Mesenteric fat pad (tissue), 1 donor: ENCODE results near the gene LBR. TPM values are rescaled to one million over a fixed set of nuclear protein-coding genes. Genes with fewer than 3 reads are reported as not detected.
"Not testable (repeated sequence)": the region's sequence is repeated elsewhere in the genome, so short reads cannot be mapped to it uniquely, and the experiment has no call there.

Source experiments
- DNase-seq: peaks from one replicate; pipeline ENCODE4 v3.0.0-alpha.2; 2020; ENCODE audit warnings: low spot score
- total RNA-seq: library from RNA; stranded (reverse); fragmentation: NEBNext Ultra II Directional; extraction: Animal tissue kit (Norgen Biotek cat#: 25700); gene quantifications from one replicate; pipeline ENCODE4 v1.2.1, GENCODE V29; 2021
- donor health status: DM: yes; HTN: yes; CAD: no.

Gene LBR
- total RNA-seq, 1 donor from 2014 or later: 55.3 TPM

DNA sequence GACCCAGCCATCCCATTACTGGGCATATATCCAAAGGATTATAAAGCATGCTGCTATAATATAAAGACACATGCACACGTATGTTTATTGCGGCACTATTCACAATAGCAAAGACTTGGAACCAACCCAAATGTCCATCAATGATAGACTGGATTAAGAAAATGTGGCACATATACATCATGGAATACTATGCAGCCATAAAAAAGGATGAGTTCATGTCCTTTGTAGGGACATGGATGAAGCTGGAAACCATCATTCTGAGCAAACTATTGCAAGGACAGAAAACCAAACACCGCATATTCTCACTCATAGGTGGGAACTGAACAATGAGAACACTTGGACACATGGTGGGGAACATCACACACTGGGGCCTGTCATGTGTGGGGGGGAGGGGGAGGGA is 41.0 kb downstream of the LBR start:
- not testable (repeated sequence) for DNase-seq

DNA sequence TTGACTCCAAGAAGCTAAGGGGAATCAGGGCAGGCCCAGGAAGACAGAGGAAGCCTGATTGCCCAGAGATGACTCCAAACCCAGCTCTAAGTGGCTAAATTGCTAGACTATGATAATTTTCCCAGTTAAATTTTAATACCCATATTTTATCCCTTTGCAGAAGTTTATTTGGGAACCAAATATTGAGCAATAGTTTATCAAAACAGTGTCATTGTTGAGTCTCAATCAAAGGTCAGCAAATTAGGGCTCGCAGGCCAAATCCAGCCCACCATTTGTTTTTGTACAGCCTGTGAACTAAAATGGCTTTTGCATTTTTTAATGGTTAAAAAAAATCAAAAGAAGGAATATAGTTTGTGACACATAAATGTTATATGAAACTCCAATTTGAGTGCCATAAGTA is 47.1 kb downstream of the LBR start:
- no peak for DNase-seq

DNA sequence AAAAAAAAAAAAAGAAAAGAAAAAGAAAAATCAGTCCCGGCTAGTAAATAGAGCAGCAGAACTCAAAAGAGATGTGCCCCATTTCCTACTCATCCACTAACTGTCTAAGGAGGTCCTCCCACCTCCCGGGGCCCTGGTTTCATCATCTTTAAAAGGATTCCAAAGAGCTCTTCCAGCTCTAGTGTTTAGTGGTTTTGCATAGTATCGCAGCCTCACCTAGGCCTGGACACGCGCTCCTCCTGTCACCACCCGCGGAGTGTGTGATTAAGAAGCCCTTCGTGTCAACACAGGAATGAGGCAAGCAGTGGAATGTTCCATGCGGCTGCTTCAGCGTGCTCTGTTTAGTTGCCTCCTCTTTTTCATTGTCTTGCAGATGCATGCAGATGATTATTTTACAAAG is 49.0 kb downstream of the LBR start:
- no peak for DNase-seq

DNA sequence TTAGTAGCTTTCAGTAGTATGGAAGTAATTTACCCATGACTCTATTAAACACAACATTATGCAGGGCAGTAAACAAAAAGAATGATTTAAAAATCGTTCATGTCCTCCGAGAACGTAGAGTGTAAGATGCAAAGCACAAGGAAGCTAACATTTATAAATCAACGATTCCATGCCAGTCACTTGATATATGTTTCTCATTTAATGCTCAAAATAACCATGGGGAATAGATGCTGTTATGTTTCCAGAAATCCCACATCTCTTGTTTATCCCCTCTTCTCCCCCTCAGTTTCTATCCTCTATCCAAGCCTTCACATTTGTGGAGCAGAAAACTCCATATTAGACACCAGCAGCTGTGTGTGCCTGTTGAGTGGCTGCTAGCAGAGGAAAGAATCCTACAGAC is 52.8 kb downstream of the LBR start:
- DNase-seq: no peak

DNA sequence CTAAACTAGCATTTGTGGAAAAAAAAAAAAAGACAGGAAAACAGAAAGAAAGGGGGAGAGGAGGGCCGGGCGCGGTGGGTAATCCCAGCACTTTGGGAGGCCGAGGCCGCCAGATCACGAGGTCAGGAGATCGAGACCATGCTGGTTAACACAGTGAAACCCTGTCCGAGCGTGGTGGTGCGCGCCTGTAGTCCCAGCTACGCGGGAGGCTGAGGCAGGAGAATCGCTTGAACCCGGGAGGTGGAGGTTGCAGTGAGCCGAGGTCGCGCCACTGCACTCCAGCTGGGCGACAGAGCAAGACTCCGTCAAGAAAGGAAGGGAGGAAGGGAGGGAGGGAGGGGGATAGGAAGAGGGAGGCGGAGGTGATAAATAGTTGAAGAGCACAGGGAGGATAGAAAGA is 54.7 kb downstream of the LBR start:
- no peak for DNase-seq

DNA sequence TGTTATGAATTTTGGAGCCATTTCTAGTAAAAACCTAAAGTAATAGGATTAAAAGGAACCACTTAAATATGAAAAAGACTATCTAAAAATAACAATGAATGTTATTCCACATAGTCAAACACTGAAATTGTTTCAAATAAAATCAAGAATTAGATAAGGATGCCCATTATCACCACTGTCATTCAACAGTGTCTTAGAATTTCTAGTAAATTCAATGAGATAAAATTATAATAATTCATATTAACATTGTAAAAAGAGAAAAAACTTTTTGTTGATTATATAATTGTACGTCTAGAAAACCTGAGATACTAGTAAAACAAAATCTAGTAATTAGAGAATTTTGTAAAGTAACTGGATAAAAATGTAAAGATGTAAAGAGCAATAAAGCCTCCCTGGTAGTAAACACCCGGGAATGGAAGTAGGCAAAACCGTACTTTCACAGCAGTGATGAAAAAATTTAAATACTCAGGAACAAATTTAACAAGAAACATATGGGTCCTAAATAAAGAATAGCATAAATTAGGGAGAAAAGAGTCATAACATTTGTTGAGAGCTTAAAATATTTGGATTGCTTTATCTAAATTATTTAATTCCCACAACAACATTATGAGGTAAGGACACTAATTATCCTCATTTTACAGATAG is 56.4 kb downstream of the LBR start:
- no peak for DNase-seq

DNA sequence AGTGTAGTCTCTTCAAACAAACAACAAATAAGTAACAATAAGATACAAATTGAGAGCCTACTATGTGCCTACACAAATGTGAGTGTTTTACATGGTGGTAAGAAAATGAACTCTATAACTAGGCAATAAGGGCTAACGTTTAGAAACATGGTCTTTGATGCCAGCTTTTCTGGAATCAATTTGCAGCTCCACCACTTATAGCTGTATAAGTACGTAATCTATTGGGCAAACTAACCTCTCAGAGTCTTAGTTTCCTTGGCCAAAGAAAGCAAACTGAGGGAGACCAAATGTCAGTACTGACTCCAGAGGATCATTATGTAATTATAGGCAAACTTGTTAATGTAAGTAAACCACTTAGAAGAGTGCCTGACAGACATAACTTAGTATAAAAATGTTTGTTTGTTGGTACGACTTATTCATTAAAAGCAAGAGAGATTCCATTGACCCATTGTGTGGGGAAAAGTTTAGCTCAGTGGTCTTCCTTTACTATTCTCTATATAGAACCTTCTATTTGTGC is 59.7 kb downstream of the LBR start:
- no peak for DNase-seq

DNA sequence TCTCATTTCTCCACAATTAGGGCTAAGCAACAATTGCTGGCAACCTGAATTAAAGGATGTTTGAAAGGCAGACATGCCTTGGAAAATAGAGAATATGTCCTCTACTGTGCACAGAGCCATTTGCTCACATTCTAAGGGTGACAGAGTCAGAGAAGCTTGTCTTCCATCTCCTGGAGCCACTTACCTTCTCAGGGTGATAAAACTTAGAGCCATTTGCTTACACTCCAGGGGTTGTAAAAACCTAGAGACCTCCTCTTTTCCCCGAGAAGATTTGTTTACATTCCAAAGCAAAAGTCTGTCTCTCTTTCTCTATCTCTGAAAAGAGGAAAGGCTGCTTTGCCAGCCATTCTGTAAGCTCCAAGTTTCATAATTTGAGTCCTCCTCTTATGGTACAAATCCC is 61.3 kb downstream of the LBR start:
- no peak for DNase-seq

DNA sequence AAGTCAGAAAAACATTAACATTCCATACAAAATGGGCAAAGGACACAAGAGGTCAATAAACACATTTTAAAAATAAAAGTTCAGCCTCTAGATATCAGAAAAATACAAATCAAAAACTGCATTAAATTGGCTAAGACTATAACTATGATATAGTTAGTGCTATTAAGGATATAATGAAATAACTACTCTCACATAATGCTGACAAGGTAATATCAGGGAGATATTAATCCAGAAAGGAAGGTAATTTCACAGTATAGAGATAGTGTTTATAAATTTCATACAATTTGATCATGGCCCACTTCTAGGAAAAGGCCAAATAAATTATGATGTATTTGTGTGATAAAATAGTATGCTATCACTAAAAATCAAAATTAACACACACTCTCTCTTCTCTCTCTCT is 61.8 kb downstream of the LBR start:
- DNase-seq: no peak

DNA sequence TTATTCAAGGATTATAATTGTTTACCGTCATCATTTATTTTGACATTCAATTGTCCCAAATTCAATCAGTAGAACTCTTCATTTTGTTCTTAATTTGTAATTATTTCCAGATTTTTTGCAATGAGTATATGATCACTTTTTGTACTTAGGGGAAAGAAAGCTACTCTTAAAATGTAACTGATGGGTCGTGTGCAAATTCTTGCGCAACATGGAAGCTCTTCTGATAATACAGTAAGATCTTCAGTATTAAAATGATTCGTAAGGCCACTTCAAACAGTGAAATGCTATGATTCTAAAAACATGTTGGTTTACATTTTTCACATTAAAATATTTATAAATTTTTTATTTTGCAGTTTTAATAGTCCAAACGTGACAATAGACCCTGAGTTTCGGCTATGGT is 63.4 kb downstream of the LBR start:
- DNase-seq: no peak

DNA sequence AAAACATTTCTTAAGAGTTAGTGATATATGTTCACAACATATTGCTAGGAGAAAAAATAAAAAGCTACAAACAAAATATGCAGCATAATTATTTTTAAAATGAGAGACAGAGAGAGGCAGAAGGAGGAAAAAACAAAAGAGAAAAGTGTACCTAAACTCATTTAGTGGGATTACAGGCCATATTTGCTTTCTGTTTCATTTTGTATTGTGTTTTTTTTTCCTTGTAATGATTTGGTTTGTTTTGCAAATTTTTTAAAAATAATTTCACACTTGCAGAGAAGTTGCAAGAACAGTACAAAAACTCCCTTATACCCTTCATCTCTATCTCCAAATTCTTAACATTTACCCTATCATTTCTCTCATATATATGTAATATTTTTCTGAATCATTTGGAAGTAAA is 65.0 kb downstream of the LBR start:
- DNase-seq: no peak

DNA sequence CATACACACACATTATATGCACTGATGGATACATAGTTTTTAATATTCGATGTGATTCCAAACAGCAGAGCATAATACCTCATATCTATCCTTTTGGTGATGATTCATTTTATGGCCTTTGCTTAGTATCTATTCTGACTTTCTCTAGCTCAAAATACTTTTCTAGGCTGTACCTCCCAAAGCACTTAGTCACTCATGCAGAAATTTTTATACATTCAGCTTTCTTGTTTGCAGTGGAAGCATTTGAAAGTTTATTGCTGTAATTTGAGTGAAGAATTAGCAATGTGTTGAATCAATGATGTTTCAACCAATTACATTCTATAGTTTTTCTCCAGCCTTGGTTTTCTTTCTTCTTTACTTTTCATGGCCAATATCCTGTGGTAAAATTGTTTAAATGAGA is 66.7 kb downstream of the LBR start:
- no peak for DNase-seq

DNA sequence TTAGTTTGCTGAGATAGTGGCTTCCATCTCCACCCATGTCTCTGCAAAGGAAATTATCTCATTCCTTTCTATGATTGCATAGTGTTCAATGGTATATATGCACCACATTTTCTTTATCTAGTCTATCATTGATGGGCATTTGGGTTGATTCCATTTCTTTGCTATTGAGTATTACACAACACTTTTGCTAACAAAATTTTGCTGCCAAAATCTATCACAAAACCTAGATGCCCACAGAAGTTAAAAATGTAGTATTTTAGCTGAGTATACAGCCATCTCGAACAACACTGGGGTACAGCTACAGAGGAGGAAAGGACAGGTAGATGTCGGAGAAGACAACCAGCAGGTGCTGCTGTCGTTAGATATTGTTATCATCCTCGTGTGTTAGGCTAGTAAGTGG is 67.7 kb downstream of the LBR start:
- DNase-seq: no peak

DNA sequence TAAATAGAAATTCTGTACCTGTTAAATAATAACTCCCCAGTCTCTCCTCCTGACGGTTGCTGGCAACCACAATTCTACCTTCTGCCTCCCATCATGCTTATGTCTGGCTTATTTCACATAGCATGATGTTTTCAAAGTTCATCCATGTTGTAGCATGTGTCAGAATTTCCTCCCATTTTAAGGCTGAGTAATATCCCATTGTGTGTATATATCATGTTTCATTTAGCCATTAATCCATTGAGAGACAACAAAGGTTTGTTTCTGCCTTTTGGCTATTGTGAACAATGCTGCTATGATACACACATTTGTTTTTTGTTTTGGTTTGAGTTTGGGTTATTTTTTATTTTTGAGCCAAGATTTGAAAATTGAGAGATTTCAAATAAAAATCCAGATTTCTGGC is 72.0 kb downstream of the LBR start:
- no peak for DNase-seq

DNA sequence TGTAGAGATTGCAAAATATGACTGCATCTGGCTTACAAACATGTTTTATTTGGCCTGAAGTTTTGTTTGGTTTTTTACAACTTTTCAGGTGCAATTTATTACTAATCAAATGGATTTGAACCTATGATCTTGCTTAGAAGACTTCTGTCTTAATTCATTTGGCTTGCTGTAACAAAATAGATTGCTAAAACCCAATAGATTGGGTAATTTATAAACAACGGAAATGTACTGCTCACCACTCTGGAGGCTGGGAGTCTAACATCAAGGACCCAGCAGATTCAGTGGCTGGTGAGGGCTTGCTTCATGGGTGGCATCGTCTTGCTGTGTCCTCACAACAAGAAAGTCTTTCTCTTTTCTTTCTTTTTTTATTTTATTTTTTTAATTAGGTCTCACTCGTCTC is 72.9 kb downstream of the LBR start:
- DNase-seq: no peak

Other genes with a start within 250 kb of the LBR start
- 51.9 TPM for gene ENAH, start 225.1 kb upstream of the LBR start, total RNA-seq